GM19025 (cell line): ENCODE results near the gene NUPR2.
"Not testable (repeated sequence)": the region's sequence is repeated elsewhere in the genome, so short reads cannot be mapped to it uniquely, and the experiment has no call there.

Source experiments
- ATAC-seq: cut with Tn5 transposase; IDR thresholded peaks from one replicate; pipeline ENCODE4 v1.9.1; 2021; ENCODE audit warnings: mild to moderate bottlenecking, low read depth, moderate library complexity; ENCODE audit not compliant: unreplicated experiment

NUPR2 gene

GRCh38 chr7:56115852-56116538 lies at the start of gene NUPR2:
Gene NUPR2 (minus strand): TSS chr7:56116417. CDS start chr7:56116314, 103 bp downstream.
- no peak for ATAC-seq

GRCh38 chr7:56157238-56157790 lies 41.1 kb upstream of the NUPR2 start:
- ATAC-seq: no peak

GRCh38 chr7:56131062-56131461 lies 14.8 kb upstream of the NUPR2 start:
- not testable (repeated sequence) for ATAC-seq

GRCh38 chr7:56127241-56127975 lies 11.2 kb upstream of the NUPR2 start:
- ATAC-seq: no peak

GRCh38 chr7:56125831-56126230 lies 9.6 kb upstream of the NUPR2 start:
- no peak for ATAC-seq

- ATAC-seq: no peak
These were observed 8.8 kb upstream of the NUPR2 start for GRCh38 chr7:56124981-56125380.

- ATAC-seq: no peak
These were observed 5.2 kb upstream of the NUPR2 start for GRCh38 chr7:56121440-56121839.

GRCh38 chr7:56112244-56112643 lies 4.0 kb downstream of the NUPR2 start:
- not testable (repeated sequence) for ATAC-seq

- ATAC-seq: no peak
These were observed 5.6 kb downstream of the NUPR2 start for GRCh38 chr7:56110611-56111010.

GRCh38 chr7:56107954-56108258 lies 8.3 kb downstream of the NUPR2 start:
- no peak for ATAC-seq

- peak; percentile 100 for ATAC-seq
These were observed 9.8 kb downstream of the NUPR2 start, which contains the start of gene CHCHD2 for GRCh38 chr7:56106108-56107073. Gene CHCHD2 (minus strand): TSS chr7:56106476. CDS start chr7:56106413, 63 bp downstream.

GRCh38 chr7:56105508-56105907 lies 10.7 kb downstream of the NUPR2 start:
- ATAC-seq: no peak

GRCh38 chr7:56104138-56104537 lies 12.1 kb downstream of the NUPR2 start:
- not testable (repeated sequence) for ATAC-seq

- no peak for ATAC-seq
These were observed 16.6 kb downstream of the NUPR2 start for GRCh38 chr7:56099653-56100052.

- not testable (repeated sequence) for ATAC-seq
These were observed 17.8 kb downstream of the NUPR2 start for GRCh38 chr7:56098187-56099008.

GRCh38 chr7:56097700-56098099 lies 18.5 kb downstream of the NUPR2 start:
- no peak for ATAC-seq

GRCh38 chr7:56092789-56093531 lies 23.3 kb downstream of the NUPR2 start, which contains the start of gene PHKG1:
Gene PHKG1 (minus strand): TSS chr7:56092952. CDS start chr7:56088941, 4,011 bp downstream.
- no peak for ATAC-seq

GRCh38 chr7:56092388-56092787 lies 23.8 kb downstream of the NUPR2 start:
- not testable (repeated sequence) for ATAC-seq

- ATAC-seq: no peak
These were observed 24.6 kb downstream of the NUPR2 start for GRCh38 chr7:56091591-56091990.
